Left cardiac atrium (tissue), 4 donors: ENCODE results near the gene TTYH2. TPM values are rescaled to one million over a fixed set of nuclear protein-coding genes. Genes with fewer than 3 reads are reported as not detected.
"Not testable (repeated sequence)": the region's sequence is repeated elsewhere in the genome, so short reads cannot be mapped to it uniquely, and the experiment has no call there.

Experiments
- ATAC-seq, 2 donors: fragments of 200-7000 bp; cut with Tn5 transposase; one replicate each; pipeline ENCODE4 v1.9.1; 2020; ENCODE audit warnings: mild to moderate bottlenecking in 2 of 2, moderate library complexity in 2 of 2
- DNase-seq: peaks from one replicate; pipeline ENCODE4 v3.0.0-alpha.2; 2020
- intact Hi-C, 2 donors: fragments of 100-400 bp; cut with DNase I; formaldehyde crosslinking; loops; one replicate each; pipeline versions ENCODE4 v1.14.1 to v1.15.1; 2022 to 2023
- total RNA-seq, 2 donors: library from RNA; stranded (reverse); fragmentation: NEBNext Ultra II Directional; extraction: Animal tissue kit (Norgen Biotek cat#: 25700); gene quantifications; one replicate each; pipeline ENCODE4 v1.2.1, GENCODE V29; 2021
- donor health status: DM: no; HTN: yes; CAD: no.
- donor health status: DM: no; HTN: yes; CAD: no; lungs with severe emphysema.
- donor health status: DM: yes; HTN: yes; CAD: no.
- donor health status: Dilated cardiomyopathy.

Gene TTYH2
- total RNA-seq, 2 donors from 2014 or later, result 15.6 to 23.3 TPM

GRCh38 chr17:74245145-74245831, 31.9 kb downstream of the TTYH2 start:
- intact Hi-C loops, result loop anchor here in 1 of 2 donors (10.0 kb wide), 1 partner anchor 50 kb away; no protein-coding TSS in a partner anchor

GRCh38 chr17:74245871-74246270, 32.5 kb downstream of the TTYH2 start:
- ATAC-seq (no peak), DNase-seq (no peak)
- intact Hi-C loops, result loop anchor here in 1 of 2 donors (10.0 kb wide), 1 partner anchor 49 kb away; no protein-coding TSS in a partner anchor

More at GRCh38 chr17:74245145-74245831, 31.9 kb downstream of the TTYH2 start:
- ATAC-seq (no peak), DNase-seq (no peak)

- DNase-seq, result no peak
- intact Hi-C loops, result loop anchor here in 1 of 2 donors (10.0 kb wide), 1 partner anchor 45 kb away; no protein-coding TSS in a partner anchor
- ATAC-seq, result peak; percentile 18 to 58
Observed at GRCh38 chr17:74249590-74250270, 36.4 kb downstream of the TTYH2 start.

GRCh38 chr17:74250324-74250995, 37.1 kb downstream of the TTYH2 start:
- DNase-seq, result no peak
- ATAC-seq, result peak in 1 of 2 donors; percentile 15
- intact Hi-C loops, result no loop called here

- no peak for DNase-seq
- ATAC-seq, result no peak
- intact Hi-C loops, result no loop called here
Observed at GRCh38 chr17:74251051-74251450, 37.7 kb downstream of the TTYH2 start.

- ATAC-seq, result no peak
- intact Hi-C loops, result no loop called here
- DNase-seq, result no peak
Observed at GRCh38 chr17:74251569-74251968, 38.2 kb downstream of the TTYH2 start.

- no peak for ATAC-seq
- intact Hi-C loops, result no loop called here
Observed at GRCh38 chr17:74252211-74252610, 38.8 kb downstream of the TTYH2 start.

GRCh38 chr17:74253036-74253435, 39.7 kb downstream of the TTYH2 start:
- intact Hi-C loops, result no loop called here
- DNase-seq, result no peak

More at GRCh38 chr17:74252211-74252610, 38.8 kb downstream of the TTYH2 start:
- no peak for DNase-seq

GRCh38 chr17:74257311-74257710, 43.9 kb downstream of the TTYH2 start:
- intact Hi-C loops, result no loop called here
- DNase-seq (no peak), ATAC-seq (no peak)

More at GRCh38 chr17:74253036-74253435, 39.7 kb downstream of the TTYH2 start:
- ATAC-seq, result no peak

GRCh38 chr17:74259667-74260524, 46.5 kb downstream of the TTYH2 start:
- DNase-seq (no peak), ATAC-seq (no peak)
- intact Hi-C loops, result no loop called here

- ATAC-seq, result no peak
- intact Hi-C loops, result no loop called here
- no peak for DNase-seq
Observed at GRCh38 chr17:74260525-74260850, 47.1 kb downstream of the TTYH2 start.

GRCh38 chr17:74262601-74263000, 49.2 kb downstream of the TTYH2 start:
- ATAC-seq, result no peak
- DNase-seq, result no peak
- intact Hi-C loops, result no loop called here

GRCh38 chr17:74267054-74267453, 53.7 kb downstream of the TTYH2 start:
- ATAC-seq, intact Hi-C loops, DNase-seq: not testable (repeated sequence)

GRCh38 chr17:74267579-74267978, 54.2 kb downstream of the TTYH2 start:
- no peak for ATAC-seq
- DNase-seq, result no peak
- intact Hi-C loops, result no loop called here

- DNase-seq, result no peak
- intact Hi-C loops, result no loop called here
- no peak for ATAC-seq
Observed at GRCh38 chr17:74267987-74268499, 54.7 kb downstream of the TTYH2 start.

- ATAC-seq (no peak), DNase-seq (no peak)
- intact Hi-C loops, result no loop called here
Observed at GRCh38 chr17:74268558-74268957, 55.2 kb downstream of the TTYH2 start.

GRCh38 chr17:74270333-74270732, 57.0 kb downstream of the TTYH2 start:
- intact Hi-C loops, result loop anchor here in 1 of 2 donors (10.0 kb wide), 1 partner anchor 56 kb away; the partner anchor contains the start of gene TTYH2
- ATAC-seq (no peak), DNase-seq (no peak)

- ATAC-seq, result no peak
- intact Hi-C loops, result loop anchor here in 1 of 2 donors (10.0 kb wide), 1 partner anchor 56 kb away; the partner anchor contains the start of gene TTYH2
- no peak for DNase-seq
Observed at GRCh38 chr17:74271281-74271680, 57.9 kb downstream of the TTYH2 start.
